ENCODE measurements around the gene OMA1.
"Not testable (repeated sequence)": the region's sequence is repeated elsewhere in the genome, so short reads cannot be mapped to it uniquely, and the experiment has no call there.

The OMA1 gene

DNA sequence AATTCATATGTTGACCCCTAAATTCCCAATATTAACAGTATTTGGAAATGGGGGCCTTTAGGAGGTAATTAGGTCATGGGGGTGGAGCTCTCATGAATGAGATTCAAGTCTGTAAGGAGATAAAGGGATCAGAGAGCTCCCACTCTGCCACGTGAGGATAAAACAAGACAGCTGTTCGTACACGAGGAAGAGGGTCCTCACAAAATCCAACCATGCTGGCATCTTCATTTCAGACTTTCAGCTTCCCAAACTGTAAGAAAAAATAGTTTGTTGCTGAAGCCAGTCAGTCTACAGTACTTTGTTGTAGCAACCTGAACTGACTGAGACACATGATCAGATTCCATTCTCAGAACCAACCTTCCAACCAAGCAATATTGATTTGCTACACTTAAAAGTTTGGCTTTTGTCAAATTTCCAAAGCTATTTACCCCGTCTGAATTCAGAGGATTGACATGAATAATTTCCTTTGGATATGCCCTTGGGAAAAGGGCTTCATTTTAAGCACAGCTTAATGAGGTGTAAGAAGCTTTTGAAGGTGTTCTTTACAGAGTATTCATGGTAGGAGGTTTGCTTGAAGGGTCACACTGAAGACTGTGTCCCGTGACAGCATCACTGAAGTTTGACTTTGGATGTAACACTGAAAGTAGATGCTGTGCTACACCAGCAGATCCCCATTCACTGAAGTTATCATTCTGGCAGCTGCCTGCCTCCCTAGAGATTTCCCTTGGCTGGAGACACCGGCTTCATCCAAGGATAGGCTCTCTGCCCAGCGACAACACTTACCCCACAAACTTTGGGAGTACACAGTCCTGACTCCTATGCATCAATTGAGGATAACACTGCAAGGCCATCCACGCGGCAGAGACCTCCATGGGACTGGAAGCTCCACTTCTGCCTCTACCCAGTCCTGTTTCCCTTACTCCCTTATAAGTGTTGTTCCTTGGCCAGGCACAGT lies 4.9 kb upstream of the OMA1 start:
- TF ChIP-seq, protein P1, sequence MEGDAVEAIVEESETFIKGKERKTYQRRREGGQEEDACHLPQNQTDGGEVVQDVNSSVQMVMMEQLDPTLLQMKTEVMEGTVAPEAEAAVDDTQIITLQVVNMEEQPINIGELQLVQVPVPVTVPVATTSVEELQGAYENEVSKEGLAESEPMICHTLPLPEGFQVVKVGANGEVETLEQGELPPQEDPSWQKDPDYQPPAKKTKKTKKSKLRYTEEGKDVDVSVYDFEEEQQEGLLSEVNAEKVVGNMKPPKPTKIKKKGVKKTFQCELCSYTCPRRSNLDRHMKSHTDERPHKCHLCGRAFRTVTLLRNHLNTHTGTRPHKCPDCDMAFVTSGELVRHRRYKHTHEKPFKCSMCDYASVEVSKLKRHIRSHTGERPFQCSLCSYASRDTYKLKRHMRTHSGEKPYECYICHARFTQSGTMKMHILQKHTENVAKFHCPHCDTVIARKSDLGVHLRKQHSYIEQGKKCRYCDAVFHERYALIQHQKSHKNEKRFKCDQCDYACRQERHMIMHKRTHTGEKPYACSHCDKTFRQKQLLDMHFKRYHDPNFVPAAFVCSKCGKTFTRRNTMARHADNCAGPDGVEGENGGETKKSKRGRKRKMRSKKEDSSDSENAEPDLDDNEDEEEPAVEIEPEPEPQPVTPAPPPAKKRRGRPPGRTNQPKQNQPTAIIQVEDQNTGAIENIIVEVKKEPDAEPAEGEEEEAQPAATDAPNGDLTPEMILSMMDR (IDR thresholded peaks at IDR 0.05), result no peak
- no peaks in the 10 kb centered on the region for H3K9me3 ChIP-seq (ENCODE audit: control insufficient read depth, low read length)
- no peaks in the 10 kb centered on the region for H3K27me3 ChIP-seq (ENCODE audit: control insufficient read depth, insufficient read depth, low read length)
- no peaks in the 10 kb centered on the region for H3K4me1 ChIP-seq
- H3K27ac ChIP-seq, result no peak overlapping the region
- H3K4me2 ChIP-seq (ENCODE audit: low read length), result no peak overlapping the region
- H3K4me3 ChIP-seq (ENCODE audit: low read depth, low read length), result no peak overlapping the region
- no peaks in the 10 kb centered on the region for H3K36me3 ChIP-seq (ENCODE audit: control insufficient read depth, insufficient read depth, low read length)
- H2AFZ ChIP-seq, result no peak overlapping the region
- H3K79me2 ChIP-seq, result no peaks in the 10 kb centered on the region
- H3K9ac ChIP-seq, result no peak overlapping the region

DNA sequence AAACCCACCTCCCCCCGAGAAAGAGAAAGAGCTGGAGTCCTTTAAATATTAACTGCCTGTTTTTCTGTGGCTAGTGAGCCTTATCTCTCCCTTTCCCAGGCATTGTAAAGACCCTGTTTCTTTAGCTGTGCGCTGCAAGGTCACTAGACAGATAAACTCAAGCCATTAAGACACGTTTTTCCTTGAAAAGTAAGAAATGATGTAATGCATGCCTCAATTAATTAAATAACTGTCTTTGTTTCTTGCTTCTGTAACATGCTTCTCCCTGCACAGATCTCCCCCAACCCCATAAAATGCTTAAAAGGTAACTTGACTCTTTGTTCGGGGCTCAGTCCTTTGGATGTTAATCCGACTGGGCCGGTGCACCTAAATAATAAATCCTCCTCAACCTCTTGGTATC lies 2.8 kb upstream of the OMA1 start:
- not testable (repeated sequence) for H3K9me3 ChIP-seq (ENCODE audit: control insufficient read depth, low read length); H3K4me2 ChIP-seq (ENCODE audit: low read length); H3K27me3 ChIP-seq (ENCODE audit: control insufficient read depth, insufficient read depth, low read length); H3K27ac ChIP-seq; H3K36me3 ChIP-seq (ENCODE audit: control insufficient read depth, insufficient read depth, low read length); H3K79me2 ChIP-seq; H2AFZ ChIP-seq; H3K4me1 ChIP-seq; H3K9ac ChIP-seq; H3K4me3 ChIP-seq (ENCODE audit: low read depth, low read length)

DNA sequence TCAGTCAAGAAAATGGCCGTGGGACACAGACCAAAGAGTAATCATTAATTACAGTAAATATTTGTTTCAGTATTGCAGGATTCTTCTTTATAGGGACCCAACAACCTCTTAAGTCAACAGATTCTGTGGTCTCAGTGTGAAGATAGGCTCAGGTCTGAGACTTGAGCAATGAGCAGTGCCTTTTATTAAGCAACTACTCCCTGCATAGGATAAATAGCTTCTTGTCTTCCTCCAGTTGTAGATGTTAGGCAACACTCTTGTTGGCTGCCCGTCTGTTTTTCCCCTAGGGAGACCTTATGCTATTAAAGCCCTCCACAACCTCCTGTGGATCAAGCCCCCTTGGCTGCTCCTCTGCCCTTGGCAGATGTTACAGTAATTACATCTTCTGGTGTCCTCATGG lies 1.8 kb upstream of the OMA1 start:
- Histone ChIP-seq H3K4me2 (ENCODE audit: low read length) (no peak overlapping the region), H2AFZ (no peak overlapping the region)

DNA sequence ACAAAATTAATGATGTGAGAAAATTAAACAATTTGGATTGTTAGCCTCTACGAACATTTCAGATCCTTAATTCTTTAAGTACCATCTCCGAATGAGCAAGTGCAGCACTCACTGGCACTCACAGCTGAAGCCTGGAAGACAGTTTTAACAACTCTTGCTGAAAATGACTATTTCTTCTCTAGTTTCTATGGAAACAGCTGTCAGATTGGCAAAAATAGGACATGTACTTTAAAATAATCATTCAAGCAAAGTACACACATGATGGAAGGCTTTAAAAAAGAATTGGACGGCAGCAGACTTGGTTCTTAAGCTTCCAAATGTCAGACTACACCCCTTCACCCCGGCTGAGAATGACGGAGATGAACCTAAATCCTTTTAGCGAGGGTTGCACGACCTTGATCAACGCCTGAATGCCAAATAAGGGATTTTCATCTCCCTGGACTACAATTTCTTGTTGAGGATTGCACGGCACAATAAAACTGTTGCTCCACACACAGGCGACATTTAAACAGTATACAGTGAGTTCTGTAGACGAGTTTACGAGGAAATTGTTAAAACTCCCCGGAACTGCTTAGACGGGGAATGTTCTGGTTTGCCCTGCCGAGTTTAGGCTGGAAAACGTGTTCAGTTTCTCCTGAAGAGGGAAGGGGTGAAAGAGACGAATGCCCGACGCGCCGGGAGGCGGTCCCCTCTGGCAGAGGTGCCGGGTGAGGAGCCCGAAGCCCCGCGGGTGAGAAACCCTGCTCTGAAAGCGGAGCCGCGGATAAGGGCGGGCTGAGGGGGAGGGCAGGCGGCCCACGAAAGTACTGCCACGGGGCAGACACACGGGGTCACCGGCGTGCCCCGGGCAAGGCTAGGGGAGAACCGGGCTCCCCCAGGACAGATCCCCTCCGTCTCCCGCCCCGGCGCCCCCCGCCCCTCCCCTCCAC lies 671 bp downstream of the OMA1 start:
- Histone ChIP-seq H2AFZ (peak overlapping the region; percentile 87), H3K36me3 (ENCODE audit: control insufficient read depth, insufficient read depth, low read length) (no peaks in the 10 kb centered on the region), H3K4me2 (ENCODE audit: low read length) (peak overlapping the region; percentile 93), H3K4me3 (ENCODE audit: low read depth, low read length) (peak overlapping the region; percentile 77), H3K27ac (peak overlapping the region; percentile 97), H3K79me2 (no peaks in the 10 kb centered on the region), H3K9me3 (ENCODE audit: control insufficient read depth, low read length) (no peaks in the 10 kb centered on the region), H3K9ac (peak overlapping the region; percentile 19), H3K27me3 (ENCODE audit: control insufficient read depth, insufficient read depth, low read length) (no peaks in the 10 kb centered on the region), H3K4me1 (peaks cover 2% of the 10 kb centered on the region)
- TF ChIP-seq, protein P1 (IDR thresholded peaks at IDR 0.05), result no peak

More for the DNA sequence above, 1.8 kb upstream of the OMA1 start:
- no peak overlapping the region for H3K27ac ChIP-seq
- H3K79me2 ChIP-seq, result no peaks in the 10 kb centered on the region
- no peaks in the 10 kb centered on the region for H3K36me3 ChIP-seq (ENCODE audit: control insufficient read depth, insufficient read depth, low read length)
- no peaks in the 10 kb centered on the region for H3K9me3 ChIP-seq (ENCODE audit: control insufficient read depth, low read length)
- no peak overlapping the region for H3K4me3 ChIP-seq (ENCODE audit: low read depth, low read length)
- H3K9ac ChIP-seq, result no peak overlapping the region
- peaks cover 2% of the 10 kb centered on the region for H3K4me1 ChIP-seq
- TF ChIP-seq, protein P1 (IDR thresholded peaks at IDR 0.05), result no peak
- no peaks in the 10 kb centered on the region for H3K27me3 ChIP-seq (ENCODE audit: control insufficient read depth, insufficient read depth, low read length)

DNA sequence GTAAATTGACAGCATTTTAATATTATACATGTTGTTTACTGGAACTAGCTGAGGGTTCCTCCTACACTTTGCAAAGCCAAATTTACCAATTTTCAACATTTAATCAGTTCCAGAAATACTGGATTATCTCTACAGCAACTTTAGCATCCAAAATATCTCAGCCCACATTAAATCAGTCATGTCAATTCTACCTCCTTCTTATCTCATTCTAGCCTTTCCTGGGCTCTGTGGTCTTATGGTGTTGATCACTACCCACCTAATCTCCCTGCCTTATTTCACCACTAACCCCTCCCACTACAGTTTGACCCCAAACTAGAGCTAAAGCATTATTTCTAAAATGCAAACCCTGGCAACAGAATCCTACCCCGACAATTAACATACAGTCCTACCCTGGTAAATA lies 3.3 kb downstream of the OMA1 start:
- Histone ChIP-seq H3K4me3 (ENCODE audit: low read depth, low read length) (no peak overlapping the region), H3K4me1 (peaks cover 2% of the 10 kb centered on the region), H3K9ac (no peak overlapping the region), H3K27ac (no peak overlapping the region), H3K79me2 (no peaks in the 10 kb centered on the region), H3K36me3 (ENCODE audit: control insufficient read depth, insufficient read depth, low read length) (no peaks in the 10 kb centered on the region), H3K27me3 (ENCODE audit: control insufficient read depth, insufficient read depth, low read length) (no peaks in the 10 kb centered on the region), H3K4me2 (ENCODE audit: low read length) (no peak overlapping the region), H3K9me3 (ENCODE audit: control insufficient read depth, low read length) (no peaks in the 10 kb centered on the region), H2AFZ (no peak overlapping the region)
- TF ChIP-seq, protein P1 (IDR thresholded peaks at IDR 0.05), result no peak

Measured in parathyroid adenoma (tissue), 2 donors.